K562 (cell line): Measurements from ENCODE around the gene EHBP1. TPM values are rescaled to one million over a fixed set of nuclear protein-coding genes. Genes with fewer than 3 reads are reported as not detected.

Source experiments
- ATAC-seq: fragments of 200-7000 bp; cut with Tn5 transposase; 3 replicates; pipeline ENCODE4 v1.9.1; 2020; ENCODE audit warnings: moderate library complexity
- BruUV-seq: library from RNA; stranded (reverse); fragments of 400-500 nt; replicated peaks from 2 replicates; lab custom pipeline; 2021; lab: Mats Ljungman, UMichigan
- CTCF ChIA-PET: fragments of 300-600 bp; formaldehyde crosslinking; extraction: SDS; loops from one replicate; lab custom pipeline; 2021; ENCODE audit warnings: low intra/inter-chr PET ratio; lab: Yijun Ruan, JAX
- POLR2A ChIA-PET: fragments of 300-600, 350-650 bp; sonication (Branson Sonifier 250); formaldehyde crosslinking; extraction: SDS; loops from one replicate; lab custom pipeline; 2021; ENCODE audit warnings: antibody characterized with exemption, inconsistent platforms; lab: Yijun Ruan, JAX
- DNase-seq, 4 experiments: peaks; one replicate each; pipeline versions ENCODE4 v3.0.0 to v3.0.0-alpha.2; 2011 to 2018; ENCODE audit warnings: low spot score in 3 of 4, mixed read lengths in 3 of 4; ENCODE audit errors: extremely low read depth in 1 of 4
- FAIRE-seq: peaks from 2 replicates; lab custom pipeline; 2011; peaks lifted over from hg19 to GRCh38; lab: Jason Lieb, UNC
- H2AFZ ChIP-seq: 2 replicates; pipeline ENCODE4 v1.6.0; 2011; ENCODE audit warnings: low read depth, low read length, control low read depth, inconsistent platforms
- H3K27ac ChIP-seq: fragments of 200-600 bp; 3 replicates; pipeline ENCODE4 v1.8.0; 2011; ENCODE audit warnings: low read depth, mild to moderate bottlenecking, control low read depth, inconsistent platforms, low read length, moderate library complexity, mixed read lengths; ENCODE audit errors: extremely low read depth
- H3K27me3 ChIP-seq, 2 experiments: fragments of 300-600 bp in 1 of 2; 2 replicates in 1 of 2; 3 replicates in 1 of 2; pipeline versions ENCODE4 v1.6.0 to v1.8.0; 2011; ENCODE audit warnings: inconsistent platforms in 2 of 2, low read length in 2 of 2, mild to moderate bottlenecking in 1 of 2, mixed read lengths in 1 of 2, moderate library complexity in 1 of 2; ENCODE audit not compliant: control insufficient read depth in 2 of 2, insufficient read depth in 2 of 2
- H3K36me3 ChIP-seq: fragments of 300-600 bp; 3 replicates; pipeline ENCODE4 v1.8.0; 2011; ENCODE audit warnings: mild to moderate bottlenecking, low read length, inconsistent platforms; ENCODE audit not compliant: control insufficient read depth, insufficient read depth
- H3K4me1 ChIP-seq, 2 experiments: fragments of 200-600 bp in 1 of 2; replicated peaks in 1 of 2; 2 replicates in 1 of 2; 3 replicates in 1 of 2; pipeline versions ENCODE4 v1.5.1 to v1.8.0; 2011; ENCODE audit warnings: inconsistent platforms in 2 of 2, low read length in 2 of 2, mild to moderate bottlenecking in 1 of 2, mixed read lengths in 1 of 2, moderate library complexity in 1 of 2; ENCODE audit not compliant: control insufficient read depth in 2 of 2, insufficient read depth in 2 of 2
- H3K4me2 ChIP-seq: 2 replicates; pipeline ENCODE4 v1.6.1; 2011; ENCODE audit warnings: low read length, control low read depth, inconsistent platforms, mixed read lengths; ENCODE audit not compliant: insufficient read depth
- H3K4me3 ChIP-seq: fragments of 200-600 bp; sonication (generic), shearing (Covaris generic); 2 replicates; pipeline ENCODE4 v1.5.1; 2016; ENCODE audit warnings: control low read depth, inconsistent platforms
- H3K79me2 ChIP-seq: fragments of 200-600 bp; 3 replicates; pipeline ENCODE4 v1.8.0; 2011; ENCODE audit warnings: low read length, inconsistent platforms; ENCODE audit not compliant: control insufficient read depth, insufficient read depth
- H3K9ac ChIP-seq, 2 experiments: 2 replicates each; pipeline versions ENCODE4 v1.6.0 to v1.6.1; 2011; ENCODE audit warnings: low read depth in 2 of 2, low read length in 2 of 2, control low read depth in 1 of 2, inconsistent platforms in 1 of 2, mild to moderate bottlenecking in 1 of 2, mixed read lengths in 1 of 2; ENCODE audit not compliant: insufficient read depth in 1 of 2
- H3K9me1 ChIP-seq: one replicate; pipeline ENCODE4 v1.6.0; 2011; ENCODE audit warnings: inconsistent platforms, mild to moderate bottlenecking, low read length, moderate library complexity; ENCODE audit not compliant: control insufficient read depth, insufficient read depth
- H3K9me3 ChIP-seq: replicated peaks from 2 replicates; pipeline ENCODE4 v1.5.1; 2011; ENCODE audit warnings: low read depth, low read length, inconsistent platforms; ENCODE audit not compliant: control insufficient read depth, insufficient read depth
- H4K20me1 ChIP-seq: replicated peaks from 2 replicates; pipeline ENCODE4 v1.6.1; 2011; ENCODE audit warnings: low read length, inconsistent platforms, mixed read lengths; ENCODE audit not compliant: control insufficient read depth, insufficient read depth
- CREB1 ChIP-seq, 2 experiments: sonication (generic) in 1 of 2; formaldehyde crosslinking in 1 of 2; IDR thresholded peaks; 2 replicates each; pipeline versions ENCODE4 v1.6.1 to v1.8.0; 2012 to 2022; ENCODE audit warnings: inconsistent platforms in 1 of 2, mild to moderate bottlenecking in 1 of 2, missing genetic modification reagents in 1 of 2, moderate library complexity in 1 of 2
- DMBX1 ChIP-seq: fragments of 250-450 bp; sonication (Bioruptor Pico); IDR thresholded peaks from 2 replicates; pipeline ENCODE4 v1.8.0; 2022; ENCODE audit warnings: inconsistent platforms, mild to moderate bottlenecking, moderate library complexity, borderline replicate concordance
- HDAC3 ChIP-seq: fragments of 450-650 bp; IDR thresholded peaks from 2 replicates; pipeline ENCODE4 v1.6.1; 2018; ENCODE audit warnings: borderline replicate concordance, mild to moderate bottlenecking, moderate library complexity; ENCODE audit not compliant: partially characterized antibody
- HIVEP1 ChIP-seq: fragments of 250-450 bp; sonication (Bioruptor Pico); IDR thresholded peaks from 2 replicates; pipeline ENCODE4 v1.4.0; 2020; ENCODE audit warnings: mild to moderate bottlenecking
- KLF13 ChIP-seq: fragments of 450-650 bp; IDR thresholded peaks from 2 replicates; pipeline ENCODE4 v1.6.1; 2016; ENCODE audit warnings: missing genetic modification characterization, low read depth, mild to moderate bottlenecking, missing compliant biosample characterization, moderate library complexity, borderline replicate concordance
- NR4A1 ChIP-seq, 2 experiments: fragments of 250-450 bp in 1 of 2; fragments of 450-650 bp in 1 of 2; sonication (Bioruptor Pico) in 1 of 2; IDR thresholded peaks; 2 replicates each; pipeline versions ENCODE4 v1.4.0 to v1.6.1; 2016 to 2020; ENCODE audit warnings: mild to moderate bottlenecking in 2 of 2, missing compliant biosample characterization in 1 of 2, missing genetic modification characterization in 1 of 2, moderate library complexity in 1 of 2
- PRDM10 ChIP-seq: fragments of 450-650 bp; IDR thresholded peaks from 2 replicates; pipeline ENCODE4 v1.6.1; 2018; ENCODE audit not compliant: partially characterized antibody
- RAD21 ChIP-seq, 2 experiments: fragments of 250-450 bp in 1 of 2; fragments of 450-650 bp in 1 of 2; sonication (Bioruptor Pico) in 1 of 2; formaldehyde crosslinking in 1 of 2; IDR thresholded peaks in 1 of 2; conservative IDR thresholded peaks in 1 of 2; 2 replicates each; pipeline versions ENCODE4 v1.4.0 to v1.8.0; 2020 to 2022; ENCODE audit warnings: mild to moderate bottlenecking in 2 of 2, moderate library complexity in 1 of 2
- ZNF121 ChIP-seq: sonication (generic); formaldehyde crosslinking; conservative IDR thresholded peaks from 2 replicates; pipeline ENCODE4 v1.8.0; 2022; ENCODE audit warnings: missing genetic modification reagents
- ZNF143 ChIP-seq: sonication (generic); formaldehyde crosslinking; IDR thresholded peaks from 2 replicates; pipeline ENCODE4 v1.9.0; 2022; ENCODE audit warnings: mild to moderate bottlenecking, missing genetic modification reagents
- ZNF316 ChIP-seq: fragments of 450-650 bp; IDR thresholded peaks from 2 replicates; pipeline ENCODE4 v1.6.1; 2016
- ZNF699 ChIP-seq: fragments of 250-450 bp; sonication (Bioruptor Pico); IDR thresholded peaks from 2 replicates; pipeline ENCODE4 v1.8.0; 2021; ENCODE audit warnings: mild to moderate bottlenecking, moderate library complexity; ENCODE audit not compliant: insufficient replicate concordance
- ZNF75A ChIP-seq: fragments of 450-650 bp; formaldehyde crosslinking; IDR thresholded peaks from 2 replicates; pipeline ENCODE4 v1.4.0; 2020; ENCODE audit warnings: mild to moderate bottlenecking
- WGBS: fragments of 100-300 bp; shearing (Covaris generic); methylation state at CpG from one replicate; pipeline ENCODE4 v1.1.6; 2016; ENCODE audit warnings: low coverage, mixed read lengths; ENCODE audit not compliant: insufficient coverage; ENCODE audit errors: missing lambda C conversion rate; 5-methylcytosine and 5-hydroxymethylcytosine counted together
- in situ Hi-C: fragments of 300-500 bp; cut with MboI; formaldehyde crosslinking; loops from 4 replicates; pipeline ENCODE4 v1.15.0; 2018; ENCODE audit warnings: inconsistent platforms, mixed read lengths
- intact Hi-C: fragments of 100-400 bp; cut with micrococcal nuclease; formaldehyde crosslinking; loops from 2 replicates; pipeline ENCODE4 v1.14.2; 2022
- polyA plus RNA-seq, 8 experiments: library from polyadenylated mRNA; depleted of rRNA in 4 of 8; stranded (reverse) in 5 of 8; unstranded in 3 of 8; fragments of >200 nt; fragmentation: Nextera tagmentation in 2 of 8; fragmentation: Illumina TruSeq in 1 of 8; extraction: Ambion mirVana in 2 of 8; extraction: Trizol in 1 of 8; gene quantifications; 2 replicates each; pipeline versions ENCODE4 v1.2.1 to v1.2.3, GENCODE V29; 2011 to 2014; ENCODE audit warnings: inconsistent platforms in 1 of 8, missing spikeins in 1 of 8
- total RNA-seq, 7 experiments: library from RNA; depleted of rRNA in 6 of 7; stranded (reverse); fragments of >200 nt in 6 of 7; fragmentation: Illumina TruSeq in 2 of 7; extraction: Trizol in 2 of 7; gene quantifications; 2 replicates each; pipeline versions ENCODE4 v1.2.1 to v1.2.3, GENCODE V29; 2011 to 2021; ENCODE audit warnings: low replicate concordance in 1 of 7

The EHBP1 gene
- total and polyA plus RNA-seq, 9 of the 15 experiments (the other 6 are each of a cell fraction or from before 2014, with no cell fraction given): 8.9 to 26.6 (median 19.3) TPM

- H3K4me1 ChIP-seq: no peaks in the 10 kb centered on the region
- WGBS: 80% methylated on average over 3 of the region's 3 CpGs
- intact Hi-C loops (no loop called here), in situ Hi-C loops (no loop called here)
- no peak overlapping the region for H3K4me3 ChIP-seq
- no peak overlapping the region for H3K27ac ChIP-seq
- H2AFZ ChIP-seq: no peak overlapping the region
- no peak overlapping the region for H3K4me2 ChIP-seq
- H3K79me2 ChIP-seq: no peaks in the 10 kb centered on the region
- BruUV-seq: no TSS peak
- ChIA-PET CTCF (no interaction called here), POLR2A (no interaction called here)
- no peaks in the 10 kb centered on the region for H3K36me3 ChIP-seq
- no peak for DNase-seq
- no peaks in the 10 kb centered on the region for H3K27me3 ChIP-seq
- peak; percentile 6 for FAIRE-seq
- no peaks in the 10 kb centered on the region for H3K9me1 ChIP-seq
- no peaks in the 10 kb centered on the region for H4K20me1 ChIP-seq
- no peak overlapping the region for H3K9ac ChIP-seq
- no peaks in the 10 kb centered on the region for H3K9me3 ChIP-seq
- TF ChIP-seq KLF13 (tag) (no peak), ZNF121 (0 out of 2 replicates have a peak, but pooled peaks have one; percentile 5)
- TF ChIP-seq, all 486 proteins: peak for 1
- ATAC-seq: no peak
Observed at GRCh38 chr2:63015389-63015788, 309.9 kb downstream of the EHBP1 start.

- Histone ChIP-seq H3K27ac (no peak overlapping the region), H3K4me2 (no peak overlapping the region), H3K4me1 (no peaks in the 10 kb centered on the region), H3K9me3 (no peaks in the 10 kb centered on the region), H3K79me2 (no peaks in the 10 kb centered on the region), H3K27me3 (no peaks in the 10 kb centered on the region), H3K9me1 (no peaks in the 10 kb centered on the region), H4K20me1 (no peaks in the 10 kb centered on the region), H3K9ac (no peak overlapping the region), H3K36me3 (no peaks in the 10 kb centered on the region), H3K4me3 (no peak overlapping the region), H2AFZ (no peak overlapping the region)
- no peak for ATAC-seq
- CTCF ChIA-PET: no interaction called here
- in situ Hi-C loops (no loop called here), intact Hi-C loops (no loop called here)
- no TSS peak for BruUV-seq
- no peak for FAIRE-seq
- POLR2A ChIA-PET: no interaction called here
- no peak for DNase-seq
- WGBS: 90% methylated on average over 2 of the region's 2 CpGs
- TF ChIP-seq HIVEP1 (CRISPR knock-in tag) (no peak), NR4A1 (CRISPR knock-in tag; IDR thresholded peaks at IDR 0.05) (no peak), NR4A1 (tag; IDR thresholded peaks at IDR 0.05) (no peak), ZNF143 (CRISPR knock-in tag) (no peak), DMBX1 (no peak), ZNF75A (CRISPR knock-in tag) (no peak), RAD21 (CRISPR knock-in tag; conservative IDR thresholded peaks at IDR 0.05 in 1 of 2, IDR thresholded peaks at IDR 0.05 in 1 of 2) (no peak), PRDM10 (no peak), ZNF699 (CRISPR knock-in tag) (no peak), ZNF316 (peak; percentile 65), HDAC3 (no peak), CREB1 (IDR thresholded peaks at IDR 0.05) (no peak), CREB1 (CRISPR knock-in tag; IDR thresholded peaks at IDR 0.05) (no peak)
Observed at GRCh38 chr2:63018439-63018838, 312.9 kb downstream of the EHBP1 start.
